Astrocyte (in vitro differentiated cells and primary cell): ENCODE results near the gene SLC51B.

Source experiments
- CTCF ChIP-seq: IDR thresholded peaks from 2 replicates; pipeline ENCODE4 v1.5.1; 2011; ENCODE audit warnings: low read depth, mild to moderate bottlenecking, inconsistent platforms, low read length, moderate library complexity; ENCODE audit not compliant: insufficient read depth
- EZH2 ChIP-seq: IDR thresholded peaks from 2 replicates; pipeline ENCODE4 v1.6.1; 2012; ENCODE audit warnings: mild to moderate bottlenecking, low read length, inconsistent platforms; ENCODE audit not compliant: insufficient read depth

- TF ChIP-seq CTCF (no peak), EZH2 (no peak)
Observed at GRCh38 chr15:65062061-65062460, 16.9 kb downstream of the SLC51B start.
